Activated CD8-positive, alpha-beta memory T cell treated with anti-CD3 and anti-CD28 coated beads for 36 hours (primary cell): Measurements from ENCODE around the gene SOX4. TPM values are rescaled to one million over a fixed set of nuclear protein-coding genes. Genes with fewer than 3 reads are reported as not detected.

Source experiments
- CTCF ChIA-PET: fragments of 350-600 bp; sonication (Branson Sonifier 250); formaldehyde crosslinking; loops from one replicate; lab custom pipeline; 2021; ENCODE audit warnings: antibody characterized with exemption; lab: Charles Lee
- POLR2A ChIA-PET: fragments of 350-600 bp; sonication (Branson Sonifier 250); formaldehyde crosslinking; loops from one replicate; lab custom pipeline; 2021; ENCODE audit warnings: antibody characterized with exemption; lab: Charles Lee
- total RNA-seq, 2 experiments: library from RNA; stranded (reverse); gene quantifications; one replicate each; pipeline ENCODE4 v1.2.3, GENCODE V29; 2021

Gene SOX4
- total RNA-seq, 2 experiments from 2014 or later, result 1.2 TPM

GRCh38 chr6:21608601-21609000 is 15.1 kb downstream of the SOX4 start:
- ChIA-PET POLR2A (no interaction called here), CTCF (no interaction called here)

- POLR2A ChIA-PET, result no interaction called here
- CTCF ChIA-PET, result no interaction called here
These were observed 16.4 kb downstream of the SOX4 start for GRCh38 chr6:21609881-21610329.

GRCh38 chr6:21610341-21610740 is 16.8 kb downstream of the SOX4 start:
- POLR2A ChIA-PET, result no interaction called here
- CTCF ChIA-PET, result no interaction called here

- ChIA-PET CTCF (no interaction called here), POLR2A (no interaction called here)
These were observed 17.9 kb downstream of the SOX4 start for GRCh38 chr6:21611485-21611884.

- CTCF ChIA-PET, result no interaction called here
- POLR2A ChIA-PET, result no interaction called here
These were observed 18.7 kb downstream of the SOX4 start for GRCh38 chr6:21612067-21612745.

GRCh38 chr6:21613809-21614208 is 20.3 kb downstream of the SOX4 start:
- ChIA-PET CTCF (no interaction called here), POLR2A (no interaction called here)

- CTCF ChIA-PET, result no interaction called here
- POLR2A ChIA-PET, result no interaction called here
These were observed 20.7 kb downstream of the SOX4 start for GRCh38 chr6:21614226-21614625.

GRCh38 chr6:21615504-21615903 is 22.0 kb downstream of the SOX4 start:
- POLR2A ChIA-PET, result no interaction called here
- CTCF ChIA-PET, result no interaction called here

- POLR2A ChIA-PET, result no interaction called here
- CTCF ChIA-PET, result no interaction called here
These were observed 22.5 kb downstream of the SOX4 start for GRCh38 chr6:21616005-21616404.

GRCh38 chr6:21625642-21626041 is 32.1 kb downstream of the SOX4 start:
- ChIA-PET CTCF (no interaction called here), POLR2A (no interaction called here)

- POLR2A ChIA-PET, result no interaction called here
- CTCF ChIA-PET, result no interaction called here
These were observed 33.2 kb downstream of the SOX4 start for GRCh38 chr6:21626756-21627155.

GRCh38 chr6:21628160-21628559 is 34.6 kb downstream of the SOX4 start:
- ChIA-PET CTCF (no interaction called here), POLR2A (no interaction called here)

GRCh38 chr6:21633511-21634109 is 40.1 kb downstream of the SOX4 start:
- CTCF ChIA-PET, result no interaction called here

GRCh38 chr6:21634582-21634981 is 41.0 kb downstream of the SOX4 start:
- ChIA-PET POLR2A (no interaction called here), CTCF (no interaction called here)

More at GRCh38 chr6:21633511-21634109, 40.1 kb downstream of the SOX4 start:
- POLR2A ChIA-PET, result no interaction called here

- ChIA-PET CTCF (no interaction called here), POLR2A (no interaction called here)
These were observed 43.3 kb downstream of the SOX4 start for GRCh38 chr6:21636876-21637275.

GRCh38 chr6:21639316-21639715 is 45.8 kb downstream of the SOX4 start:
- ChIA-PET CTCF (no interaction called here), POLR2A (no interaction called here)
